Fibroblast of the aortic adventitia (primary cell): ENCODE results near the gene CHRNA1. TPM values are rescaled to one million over a fixed set of nuclear protein-coding genes. Genes with fewer than 3 reads are reported as not detected.

Source experiments
- DNase-seq: peaks from one replicate; pipeline ENCODE4 v3.0.0-alpha.2; 2010; ENCODE audit warnings: low read depth
- H3K4me3 ChIP-seq: 2 replicates; pipeline ENCODE4 v1.5.1; 2011; ENCODE audit warnings: low read depth, mild to moderate bottlenecking, control low read depth, low read length, moderate library complexity
- CTCF ChIP-seq: IDR thresholded peaks from 2 replicates; pipeline ENCODE4 v1.5.1; 2011; ENCODE audit warnings: mild to moderate bottlenecking, low read length, control low read depth, inconsistent platforms; ENCODE audit not compliant: insufficient read depth
- total RNA-seq: library from RNA; depleted of rRNA; stranded (reverse); fragments of >200 nt; gene quantifications from 2 replicates; pipeline ENCODE4 v1.2.3, GENCODE V29; 2012; ENCODE audit warnings: low replicate concordance

CHRNA1 gene
- total RNA-seq, 1 donor = not detected

- TF ChIP-seq CTCF = no peak
- no peak for DNase-seq
- no peak overlapping the region for H3K4me3 ChIP-seq
Observed at GRCh38 chr2:174784909-174785308, 20.6 kb upstream of the CHRNA1 start.

GRCh38 chr2:174784316-174784715 lies 20.0 kb upstream of the CHRNA1 start:
- no peak overlapping the region for H3K4me3 ChIP-seq
- no peak for TF ChIP-seq CTCF
- DNase-seq = no peak

- TF ChIP-seq CTCF = no peak
- no peak for DNase-seq
- no peak overlapping the region for H3K4me3 ChIP-seq
Observed at GRCh38 chr2:174781996-174782395, 17.7 kb upstream of the CHRNA1 start.

GRCh38 chr2:174781298-174781697 lies 17.0 kb upstream of the CHRNA1 start:
- no peak overlapping the region for H3K4me3 ChIP-seq
- DNase-seq = no peak
- no peak for TF ChIP-seq CTCF

- no peak for DNase-seq
- no peak overlapping the region for H3K4me3 ChIP-seq
- no peak for TF ChIP-seq CTCF
Observed at GRCh38 chr2:174780856-174781255, 16.6 kb upstream of the CHRNA1 start.

GRCh38 chr2:174780191-174780840 lies 16.0 kb upstream of the CHRNA1 start:
- DNase-seq = no peak
- no peak overlapping the region for H3K4me3 ChIP-seq
- no peak for TF ChIP-seq CTCF

- no peak for DNase-seq
- no peak for TF ChIP-seq CTCF
- H3K4me3 ChIP-seq = no peak overlapping the region
Observed at GRCh38 chr2:174779361-174779928, 15.2 kb upstream of the CHRNA1 start.
